C1 segment of cervical spinal cord (tissue), 14 donors: Measurements from ENCODE around the gene TRMT1.
A peak's percentile ranks its signal among the peaks of the same experiment; 100 is the strongest.

Experiments used
- DNase-seq, 14 donors: peaks; one replicate each; lab custom pipeline; 2025; lab: John Stamatoyannopoulos, UW

TRMT1 gene

DNA sequence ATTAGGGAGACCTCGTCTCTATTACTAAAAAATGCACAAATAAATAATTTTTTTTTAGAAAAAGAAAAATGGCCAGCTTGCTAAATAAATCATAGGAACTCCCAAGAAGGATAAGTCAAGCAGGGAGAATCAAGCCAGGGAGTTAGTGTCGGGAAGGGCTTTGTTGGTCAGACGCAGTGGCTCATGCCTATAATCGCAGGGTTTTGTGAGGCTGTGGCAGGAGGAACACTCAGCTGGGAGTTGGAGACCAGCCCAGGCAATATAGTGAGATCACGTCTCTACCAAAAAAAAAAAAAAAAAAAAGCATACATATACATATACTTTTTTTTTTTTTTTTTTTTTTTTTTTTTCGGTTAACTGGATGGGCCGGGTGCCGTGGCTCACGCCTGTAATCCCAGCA is 10.5 kb upstream of the TRMT1 start:
- no peak for DNase-seq

DNA sequence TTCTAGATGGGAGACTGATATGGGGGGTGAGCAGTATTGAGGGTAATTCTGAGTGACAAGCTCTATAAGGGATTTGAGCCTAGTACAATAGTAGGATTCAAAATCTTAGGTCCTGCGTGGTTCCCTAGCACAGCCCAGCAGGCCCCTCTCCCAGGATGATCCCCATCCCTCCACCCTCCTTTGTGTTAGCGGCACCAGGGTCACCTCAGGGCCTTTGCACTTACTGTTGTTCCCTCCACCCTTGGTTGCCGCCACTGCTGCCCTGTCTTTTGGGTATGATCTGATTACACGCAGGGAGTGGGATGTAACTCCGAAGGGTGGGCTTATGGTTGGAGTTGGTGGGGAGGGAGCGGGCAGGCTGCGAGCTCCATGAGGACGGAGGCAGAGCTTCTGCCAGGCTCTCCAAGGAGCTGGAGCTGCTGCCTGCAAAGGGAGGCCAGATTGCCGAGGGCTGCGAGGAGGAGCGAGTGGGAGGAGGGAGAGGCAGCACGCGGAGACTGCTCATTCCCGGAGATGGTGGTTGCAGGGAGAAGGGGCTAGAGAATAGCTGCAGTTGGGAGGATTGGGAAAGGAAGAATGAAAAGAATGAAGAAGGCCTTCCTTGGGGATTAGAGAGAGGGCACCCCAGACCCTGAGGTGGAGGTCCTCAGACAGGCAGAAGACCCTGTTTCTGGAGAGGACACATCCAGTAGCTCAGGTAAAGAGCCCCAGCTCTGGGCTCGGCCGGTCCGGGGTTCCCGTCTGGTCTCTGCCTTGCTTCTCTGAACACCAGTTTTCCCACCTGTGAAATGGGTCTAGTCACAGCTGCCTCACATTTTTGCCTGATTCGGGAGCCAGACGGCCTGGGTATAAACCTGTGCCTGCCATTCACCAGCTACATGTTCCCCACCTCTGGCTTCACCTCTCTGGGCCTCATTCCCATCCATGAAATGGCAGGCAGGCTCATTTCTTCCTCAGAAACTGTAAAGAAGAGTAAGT is 6.7 kb upstream of the TRMT1 start:
- DNase-seq, result no peak

DNA sequence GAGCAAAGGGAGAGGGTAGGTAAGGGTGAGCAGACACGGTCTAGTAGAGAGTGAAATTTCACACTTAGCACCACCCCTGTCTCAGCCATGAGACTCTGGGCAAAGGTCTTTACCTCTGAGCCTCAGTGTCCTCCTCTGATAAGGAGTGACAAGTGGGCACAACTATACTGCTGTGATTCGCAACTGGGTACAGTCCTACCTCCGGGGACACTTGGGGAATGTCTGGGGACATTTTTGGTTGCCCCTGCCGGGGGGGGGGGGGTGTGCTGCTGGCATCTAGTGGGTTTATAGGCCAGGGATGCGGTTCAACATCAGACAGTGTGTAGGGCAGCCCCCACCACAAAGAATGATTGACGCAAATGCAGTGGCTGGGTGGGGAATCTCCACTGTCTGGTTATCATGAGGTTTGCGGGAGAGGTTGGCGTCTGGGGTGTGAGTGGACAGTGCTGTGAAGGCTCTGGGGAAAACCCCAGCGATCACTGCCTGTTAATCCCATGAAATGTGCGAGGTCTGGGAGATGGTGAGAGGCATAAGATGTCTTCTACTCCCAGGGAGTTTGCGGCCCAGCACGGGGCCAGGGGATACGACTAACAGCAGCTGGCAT is 5.8 kb upstream of the TRMT1 start:
- DNase-seq, result no peak

GRCh38 chr19:13121551-13122274 is 5.2 kb upstream of the TRMT1 start:
- DNase-seq, result no peak

DNA sequence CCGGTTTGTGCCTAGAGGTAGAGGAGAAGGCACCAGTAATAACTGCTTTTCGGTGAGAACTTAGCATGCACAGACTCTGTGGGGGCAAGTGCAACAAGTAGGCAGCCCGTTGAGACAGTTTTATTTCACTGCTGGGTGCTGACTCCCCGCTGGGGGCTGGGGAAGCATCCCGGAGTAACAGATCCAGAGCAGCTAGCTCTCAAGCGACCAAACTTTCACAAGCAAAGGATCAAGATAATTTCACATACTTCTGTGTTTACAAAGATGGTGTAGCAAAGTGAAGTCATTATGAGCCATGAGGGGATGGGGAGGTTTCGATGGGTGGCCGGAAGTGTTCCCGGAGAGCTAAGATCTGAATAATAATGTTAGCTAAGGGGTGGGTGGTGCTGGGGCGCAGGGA is 4.3 kb upstream of the TRMT1 start:
- no peak for DNase-seq

DNA sequence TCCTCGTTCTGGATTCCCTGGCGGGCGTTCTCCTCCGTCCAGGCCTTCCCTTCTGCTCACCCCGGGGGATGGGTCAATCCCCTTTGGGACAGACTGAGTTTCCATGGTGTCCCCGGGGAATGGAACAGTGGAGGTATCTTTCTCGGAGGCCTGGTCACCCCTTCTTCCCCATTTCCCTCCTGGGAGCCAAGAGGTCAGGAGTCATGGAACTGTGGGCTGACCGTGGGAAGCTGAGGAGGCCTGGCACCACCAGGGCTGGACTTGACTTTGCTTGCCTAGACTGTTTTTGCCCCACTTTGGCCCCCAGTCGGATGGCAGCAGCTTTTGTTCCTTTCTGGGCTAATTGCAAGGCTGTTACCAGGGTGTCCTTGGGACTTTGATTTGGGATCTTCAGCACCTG is 3.5 kb upstream of the TRMT1 start:
- DNase-seq, result no peak

- no peak for DNase-seq
Measured at GRCh38 chr19:13119627-13120026, 3.1 kb upstream of the TRMT1 start.

- peak in 1 of 14 donors; percentile 32 for DNase-seq
Measured at GRCh38 chr19:13118424-13119193, 2.1 kb upstream of the TRMT1 start.

DNA sequence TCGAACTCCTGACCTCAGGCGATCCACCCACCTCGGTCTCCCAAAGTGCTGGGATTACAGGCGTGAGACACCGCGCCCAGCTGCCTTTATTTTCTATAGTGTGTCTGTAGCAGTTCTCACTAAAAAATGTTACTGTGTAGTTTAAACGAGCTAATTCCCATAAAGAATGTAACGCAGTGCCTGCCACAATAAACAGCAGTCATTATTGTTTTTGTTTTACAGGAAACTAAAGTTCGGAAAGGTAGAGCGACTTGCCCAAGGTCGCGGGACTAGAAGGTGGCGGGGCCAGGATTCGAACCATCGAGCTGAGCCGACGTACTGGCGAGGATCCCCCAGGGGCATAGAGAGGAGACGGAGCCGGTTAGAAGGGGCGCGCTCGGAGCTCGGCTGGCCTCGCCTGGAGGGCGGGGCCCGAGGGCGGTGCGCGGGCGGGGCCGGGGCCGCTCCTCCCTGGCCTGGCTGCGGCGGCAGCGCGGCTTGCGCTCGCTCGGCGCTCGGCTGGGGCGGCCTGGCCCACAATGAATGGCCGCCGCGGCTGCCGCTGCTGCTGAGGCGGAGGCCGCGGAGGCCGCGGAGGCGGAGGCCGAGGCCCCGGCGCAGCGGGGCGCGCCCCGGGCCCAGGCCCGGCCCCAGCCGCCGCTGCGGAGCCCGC is 1.4 kb upstream of the TRMT1 start, which contains the start of gene NACC1:
NACC1 (plus strand) TSS at position 493 of the 652 bp plus-strand sequence. CDS start 16,944 bp downstream, outside the sequence.
- peak; percentile 42 to 91 (median 79) for DNase-seq

GRCh38 chr19:13117176-13117771 is 734 bp upstream of the TRMT1 start:
- DNase-seq, result no peak

- no peak for DNase-seq
Measured at GRCh38 chr19:13115936-13116281, 631 bp downstream of the TRMT1 start.

DNA sequence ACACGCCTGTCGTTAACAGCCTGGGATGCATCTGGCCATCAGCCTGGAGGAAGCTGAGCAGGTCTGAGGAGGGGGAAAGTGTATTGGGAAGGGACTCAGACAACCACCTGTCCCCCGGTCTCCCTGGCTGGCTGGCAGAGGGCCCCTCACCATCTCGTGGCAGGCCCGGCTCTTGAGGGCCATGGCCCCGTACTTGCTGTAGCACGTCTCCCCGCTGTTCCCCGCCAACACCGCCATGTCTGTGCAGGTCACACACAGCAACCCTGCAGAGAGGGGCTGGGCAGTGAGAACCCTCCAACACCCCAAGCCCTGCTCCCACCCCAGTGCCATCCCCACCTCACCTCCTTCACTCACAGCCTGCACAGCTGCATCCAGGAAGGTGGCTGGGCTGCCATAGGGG is 4.0 kb downstream of the TRMT1 start:
- no peak for DNase-seq

DNA sequence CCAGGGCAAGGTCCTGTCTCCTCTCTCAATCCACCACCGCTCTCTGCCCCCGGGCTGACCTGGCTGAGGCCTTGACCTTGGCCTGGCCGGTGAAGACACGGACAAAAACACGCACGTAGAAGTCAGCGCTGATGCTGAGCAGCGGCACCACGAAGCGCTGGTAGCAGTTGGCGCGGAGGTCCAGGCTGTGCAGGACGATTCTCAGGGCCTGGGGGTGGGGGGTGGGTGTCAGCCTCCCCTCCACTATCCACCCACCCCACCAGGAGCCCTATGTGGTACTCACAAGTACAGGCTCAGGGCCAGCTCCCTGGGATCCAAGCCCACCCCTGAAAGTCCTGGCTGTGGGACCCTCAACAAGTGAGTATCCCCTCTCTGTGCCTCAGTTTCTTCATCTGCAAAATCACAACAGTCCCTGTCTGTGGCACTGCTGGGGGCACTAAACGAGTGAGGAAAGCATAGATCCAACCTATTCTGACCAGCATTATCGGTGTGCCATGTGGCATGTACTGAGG is 6.4 kb downstream of the TRMT1 start:
- no peak for DNase-seq

DNA sequence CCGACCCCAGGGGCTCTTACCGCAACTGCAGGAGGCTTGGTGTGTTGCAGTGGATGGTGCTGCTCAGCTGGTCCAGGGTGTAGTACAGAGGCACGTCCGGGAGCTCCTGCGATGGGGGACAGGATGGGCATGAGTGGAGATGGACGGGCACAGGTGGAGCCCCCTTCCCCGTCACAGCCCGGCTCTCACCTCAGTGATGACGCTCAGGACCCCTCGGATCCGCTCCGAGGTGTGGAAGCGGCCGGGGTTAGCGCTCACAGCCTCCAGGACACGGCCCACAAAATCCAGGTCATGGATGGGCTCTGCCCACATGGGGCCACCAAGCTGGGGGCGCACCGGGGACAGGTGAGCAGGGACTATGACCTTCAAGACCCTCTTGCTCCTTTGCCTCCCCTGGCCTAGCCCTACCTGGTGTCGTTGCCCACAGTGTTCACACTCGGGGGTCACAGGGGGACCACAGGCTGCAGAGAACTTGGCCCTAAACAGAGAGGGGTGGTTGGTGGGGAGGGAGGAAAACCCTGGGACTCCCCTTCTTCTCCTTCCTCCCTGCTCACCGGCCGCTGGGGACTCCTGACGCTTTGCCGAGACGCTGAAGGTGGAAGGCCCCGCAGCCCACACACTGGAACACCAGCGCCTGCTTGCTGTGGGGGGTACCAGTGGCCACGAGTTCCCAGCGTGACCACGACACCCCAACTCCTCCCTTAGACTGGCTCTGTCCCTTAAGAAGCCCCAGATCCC is 7.0 kb downstream of the TRMT1 start:
- no peak for DNase-seq

DNA sequence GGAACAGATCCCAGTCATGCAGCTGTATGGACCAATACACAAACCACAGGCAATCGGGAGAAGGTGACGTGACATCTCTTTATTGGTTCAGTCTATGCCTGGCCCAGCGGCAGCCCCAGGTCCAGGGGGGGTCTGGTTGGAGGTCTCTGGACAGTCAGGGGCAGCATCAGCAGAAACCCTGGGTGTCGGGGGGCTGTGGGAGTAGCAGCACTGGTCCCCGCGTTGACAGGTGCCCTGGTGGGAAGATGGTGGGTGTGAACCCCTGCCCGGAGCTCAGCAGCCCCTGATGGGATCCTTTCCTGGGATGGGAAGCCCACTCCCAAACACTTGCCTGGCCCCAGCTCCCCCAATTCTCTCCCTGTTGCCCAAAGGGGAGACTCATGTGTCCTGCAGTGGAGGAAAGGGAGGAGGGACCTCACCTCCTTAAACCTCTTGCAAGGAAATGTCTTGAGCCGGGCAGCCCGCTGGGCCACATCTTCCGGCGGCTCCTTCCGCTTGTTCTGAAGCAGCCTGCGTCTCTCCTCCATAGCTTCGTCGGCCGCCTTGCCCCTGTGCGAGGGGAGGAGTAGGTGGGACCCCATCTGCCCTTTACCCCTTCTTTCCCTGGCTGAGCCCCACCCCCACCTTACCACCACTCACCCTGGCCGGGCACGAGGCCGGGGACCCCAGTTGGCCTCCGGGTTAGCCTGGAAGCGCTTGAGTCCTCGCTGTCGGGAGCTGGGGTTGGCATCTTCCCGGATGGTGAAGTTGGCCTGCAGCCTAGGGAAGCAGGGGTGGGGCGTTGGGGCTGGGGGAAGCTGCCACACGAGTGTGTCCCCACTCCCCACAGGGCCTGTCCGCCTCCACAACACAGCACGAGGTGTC is 11.5 kb downstream of the TRMT1 start:
- no peak for DNase-seq

DNA sequence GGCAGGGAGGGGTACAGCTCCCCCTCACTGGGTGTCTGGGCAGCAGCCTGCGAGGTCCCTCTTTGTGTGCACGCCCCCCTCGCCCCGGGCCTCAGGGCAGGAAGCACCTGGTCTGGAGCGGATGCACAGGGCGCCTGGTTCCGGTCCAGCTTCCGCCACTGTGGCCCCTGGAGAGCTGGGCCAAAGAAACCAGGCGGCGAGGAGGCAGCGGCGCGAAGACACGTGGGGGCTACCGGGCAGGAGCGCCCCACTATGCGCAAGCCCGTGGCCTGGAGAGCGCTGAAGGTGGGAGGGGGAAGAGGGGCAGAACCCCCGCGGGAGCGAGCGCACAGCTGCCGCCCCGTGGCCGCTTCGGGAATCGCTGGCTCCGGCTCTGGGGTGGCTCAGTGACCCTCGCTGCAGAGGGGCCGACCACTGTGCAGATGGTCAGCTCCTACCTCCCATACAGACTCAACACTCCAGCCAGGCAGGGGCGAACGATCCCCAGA is 12.1 kb downstream of the TRMT1 start:
- peak in 9 of 14 donors; percentile 17 to 77 (median 52) for DNase-seq

DNA sequence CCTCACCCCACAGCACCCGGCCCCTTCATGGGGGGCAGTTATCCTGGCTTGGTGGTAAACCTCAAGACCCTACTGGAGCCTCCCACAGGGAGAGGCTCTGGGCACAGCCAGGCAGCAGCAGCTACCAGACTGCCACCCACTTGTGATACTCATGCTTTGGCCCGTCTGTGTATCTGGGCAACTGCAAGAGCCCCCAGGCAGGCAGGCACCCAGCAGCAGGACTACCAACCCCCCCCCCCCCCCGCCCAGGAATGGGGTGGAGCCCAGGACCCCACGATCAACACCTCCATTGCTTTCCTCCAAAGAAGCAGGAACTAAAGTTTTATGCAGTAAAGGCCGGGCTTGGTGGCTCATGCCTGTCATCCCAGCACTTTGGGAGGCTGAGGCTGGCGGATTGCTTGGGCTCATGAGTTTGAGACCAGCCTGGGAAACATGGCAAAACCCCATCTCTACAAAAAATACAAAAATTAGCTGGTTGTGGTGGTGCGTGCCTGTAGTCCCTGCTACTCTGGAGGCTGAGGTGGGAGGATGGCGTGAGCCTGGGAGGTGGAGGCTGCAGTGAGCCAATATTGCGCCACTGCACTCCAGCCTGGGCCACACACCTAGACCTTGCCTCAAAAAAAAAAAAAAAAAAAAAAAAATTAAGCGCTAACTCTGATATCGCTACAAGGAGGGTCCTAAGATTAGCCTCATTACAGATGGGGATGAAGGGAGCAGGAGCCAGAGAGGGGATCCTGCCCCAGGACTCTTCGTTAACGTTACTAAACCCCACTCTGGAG is 12.8 kb downstream of the TRMT1 start:
- DNase-seq, result no peak
